Esophagus mucosa (tissue), 1 donor: Measurements from ENCODE around the gene ACACA. TPM values are rescaled to one million over a fixed set of nuclear protein-coding genes. Genes with fewer than 3 reads are reported as not detected.

Experiments
- ATAC-seq: fragments of 200-7000 bp; cut with Tn5 transposase; one replicate; pipeline ENCODE4 v1.9.1; 2020
- total RNA-seq: library from RNA; stranded (reverse); gene quantifications from one replicate; pipeline ENCODE4 v1.2.4, GENCODE V29; 2023
- donor health status: DM: yes; HTN: yes; CAD: no.

ACACA gene
- total RNA-seq, 1 donor from 2014 or later: 119 TPM

- no peak for ATAC-seq
Observed at GRCh38 chr17:37064206-37064605, 342.4 kb downstream of the ACACA start.

- no peak for ATAC-seq
Observed at GRCh38 chr17:37062021-37062420, 344.6 kb downstream of the ACACA start.

GRCh38 chr17:37060928-37061327 lies 345.7 kb downstream of the ACACA start:
- peak; percentile 32 for ATAC-seq

- no peak for ATAC-seq
Observed at GRCh38 chr17:37060094-37060493, 346.5 kb downstream of the ACACA start.

- ATAC-seq: no peak
Observed at GRCh38 chr17:37059493-37059892, 347.1 kb downstream of the ACACA start.

GRCh38 chr17:37056622-37057021 lies 350.0 kb downstream of the ACACA start:
- ATAC-seq: no peak

- ATAC-seq: no peak
Observed at GRCh38 chr17:37054894-37055293, 351.7 kb downstream of the ACACA start.

GRCh38 chr17:37052450-37052849 lies 354.2 kb downstream of the ACACA start:
- ATAC-seq: no peak

GRCh38 chr17:37051833-37052232 lies 354.8 kb downstream of the ACACA start:
- no peak for ATAC-seq

- ATAC-seq: no peak
Observed at GRCh38 chr17:37051381-37051780, 355.3 kb downstream of the ACACA start.

- ATAC-seq: no peak
Observed at GRCh38 chr17:37050920-37051319, 355.7 kb downstream of the ACACA start.

GRCh38 chr17:37048811-37049210 lies 357.8 kb downstream of the ACACA start:
- no peak for ATAC-seq

GRCh38 chr17:37047631-37048104 lies 359.0 kb downstream of the ACACA start:
- peak; percentile 72 for ATAC-seq

GRCh38 chr17:37045351-37045922 lies 361.2 kb downstream of the ACACA start:
- no peak for ATAC-seq

GRCh38 chr17:37043201-37043600 lies 363.4 kb downstream of the ACACA start:
- no peak for ATAC-seq

GRCh38 chr17:37041932-37042331 lies 364.7 kb downstream of the ACACA start:
- no peak for ATAC-seq

- no peak for ATAC-seq
Observed at GRCh38 chr17:37039269-37039668, 367.4 kb downstream of the ACACA start.

GRCh38 chr17:37037590-37038155 lies 369.0 kb downstream of the ACACA start:
- no peak for ATAC-seq

Other genes starting within 250 kb of the ACACA start
- gene C17orf78, start 30.9 kb downstream of the ACACA start, total RNA-seq: not detected
- 8.2 TPM for gene TADA2A, start 50 bp upstream of the ACACA start, total RNA-seq
- 14.2 TPM for gene DUSP14, start 83.1 kb upstream of the ACACA start, total RNA-seq
- gene SYNRG, start 202.6 kb upstream of the ACACA start, total RNA-seq: 22.3 TPM
- 20.6 TPM for gene DDX52, start 236.6 kb upstream of the ACACA start, total RNA-seq